Fibroblast of pulmonary artery (primary cell): ENCODE results near the gene NME7.

Experiments
- DNase-seq: peaks from one replicate; pipeline ENCODE4 v3.0.0-alpha.2; 2010; ENCODE audit warnings: low read depth
- H3K4me3 ChIP-seq: replicated peaks from 2 replicates; pipeline ENCODE4 v1.5.1; 2011; ENCODE audit warnings: low read depth, mild to moderate bottlenecking, control low read depth, low read length, moderate library complexity
- CTCF ChIP-seq: IDR thresholded peaks from 2 replicates; pipeline ENCODE4 v1.5.1; 2011; ENCODE audit warnings: mild to moderate bottlenecking, control low read depth, low read length, inconsistent platforms; ENCODE audit errors: missing control alignments

The NME7 gene

GRCh38 chr1:169148472-169149252 is 218.9 kb downstream of the NME7 start:
- no peak for TF ChIP-seq CTCF
- H3K4me3 ChIP-seq: no peak overlapping the region
- no peak for DNase-seq

GRCh38 chr1:169146576-169147214 is 220.9 kb downstream of the NME7 start:
- TF ChIP-seq CTCF: no peak
- no peak overlapping the region for H3K4me3 ChIP-seq
- no peak for DNase-seq

GRCh38 chr1:169144941-169145626 is 222.5 kb downstream of the NME7 start:
- TF ChIP-seq CTCF: no peak

GRCh38 chr1:169143984-169144383 is 223.6 kb downstream of the NME7 start:
- DNase-seq: no peak
- no peak for TF ChIP-seq CTCF
- no peak overlapping the region for H3K4me3 ChIP-seq

More at GRCh38 chr1:169144941-169145626, 222.5 kb downstream of the NME7 start:
- no peak for DNase-seq
- H3K4me3 ChIP-seq: no peak overlapping the region

- H3K4me3 ChIP-seq: no peak overlapping the region
- no peak for TF ChIP-seq CTCF
- no peak for DNase-seq
Measured at GRCh38 chr1:169143346-169143745, 224.3 kb downstream of the NME7 start.

GRCh38 chr1:169142129-169142528 is 225.5 kb downstream of the NME7 start:
- DNase-seq: no peak
- no peak overlapping the region for H3K4me3 ChIP-seq
- no peak for TF ChIP-seq CTCF
